A673 (cell line): ENCODE measurements around the gene LRRK1.

Experiments used
- CTCF ChIP-seq: fragments of 300-800, 200-600 bp; sonication (generic); conservative IDR thresholded peaks from 2 replicates; pipeline ENCODE4 v1.5.1; 2017; ENCODE audit warnings: low read depth, mild to moderate bottlenecking, antibody characterized with exemption, low read length, moderate library complexity, mixed read lengths
- EZH2 ChIP-seq: fragments of 200-600 bp; sonication (generic); IDR thresholded peaks from 2 replicates; pipeline ENCODE4 v1.6.1; 2017; ENCODE audit warnings: borderline replicate concordance, low read depth, mild to moderate bottlenecking, mixed read lengths, antibody characterized with exemption, low read length; ENCODE audit not compliant: poor library complexity, severe bottlenecking

- TF ChIP-seq CTCF (no peak), EZH2 (no peak)
These were observed 21.7 kb upstream of the LRRK1 start for GRCh38 chr15:100897221-100898151.
